Prostate gland (tissue), 2 donors: Measurements from ENCODE around the gene LDB1.

Source experiments
- POLR2A ChIP-seq: fragments of 450-650 bp; IDR thresholded peaks from one replicate; pipeline ENCODE4 v1.6.1; 2016; ENCODE audit warnings: antibody characterized with exemption, mild to moderate bottlenecking
- POLR2AphosphoS5 ChIP-seq: sonication (generic); formaldehyde crosslinking; IDR thresholded peaks from one replicate; pipeline ENCODE4 v1.6.1; 2017; ENCODE audit warnings: antibody characterized with exemption
- TF ChIP-seq, protein P1 (sequence below), 4 experiments: fragments of 200-600 bp in 2 of 4; fragments of 450-650 bp in 2 of 4; sonication (generic) in 2 of 4; IDR thresholded peaks; 1 replicate in 3 of 4; 2 replicates in 1 of 4; pipeline ENCODE4 v1.5.1; 2016 to 2019; ENCODE audit warnings: antibody characterized with exemption in 4 of 4, mild to moderate bottlenecking in 2 of 4, moderate library complexity in 2 of 4

DNA sequence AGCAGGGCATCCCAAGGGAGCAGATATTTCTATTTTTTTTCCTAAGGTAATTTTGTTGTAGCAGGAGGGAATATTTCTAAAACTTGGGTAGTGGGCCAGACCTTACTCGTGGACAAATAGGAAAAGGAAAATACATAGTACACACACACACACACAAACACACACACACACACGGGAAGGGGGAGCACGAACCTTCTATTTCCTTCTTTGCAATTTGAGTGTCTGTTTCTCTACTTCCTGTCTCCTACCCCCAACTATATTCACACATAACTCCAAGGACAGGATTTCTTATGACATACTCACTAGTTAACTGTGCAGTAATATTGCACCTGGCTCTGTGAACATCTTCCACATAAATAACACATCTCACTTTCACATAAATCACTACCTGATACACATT is 4.4 kb downstream of the LDB1 start:
- no peak for TF ChIP-seq POLR2AphosphoS5
- TF ChIP-seq, protein P1, sequence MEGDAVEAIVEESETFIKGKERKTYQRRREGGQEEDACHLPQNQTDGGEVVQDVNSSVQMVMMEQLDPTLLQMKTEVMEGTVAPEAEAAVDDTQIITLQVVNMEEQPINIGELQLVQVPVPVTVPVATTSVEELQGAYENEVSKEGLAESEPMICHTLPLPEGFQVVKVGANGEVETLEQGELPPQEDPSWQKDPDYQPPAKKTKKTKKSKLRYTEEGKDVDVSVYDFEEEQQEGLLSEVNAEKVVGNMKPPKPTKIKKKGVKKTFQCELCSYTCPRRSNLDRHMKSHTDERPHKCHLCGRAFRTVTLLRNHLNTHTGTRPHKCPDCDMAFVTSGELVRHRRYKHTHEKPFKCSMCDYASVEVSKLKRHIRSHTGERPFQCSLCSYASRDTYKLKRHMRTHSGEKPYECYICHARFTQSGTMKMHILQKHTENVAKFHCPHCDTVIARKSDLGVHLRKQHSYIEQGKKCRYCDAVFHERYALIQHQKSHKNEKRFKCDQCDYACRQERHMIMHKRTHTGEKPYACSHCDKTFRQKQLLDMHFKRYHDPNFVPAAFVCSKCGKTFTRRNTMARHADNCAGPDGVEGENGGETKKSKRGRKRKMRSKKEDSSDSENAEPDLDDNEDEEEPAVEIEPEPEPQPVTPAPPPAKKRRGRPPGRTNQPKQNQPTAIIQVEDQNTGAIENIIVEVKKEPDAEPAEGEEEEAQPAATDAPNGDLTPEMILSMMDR (IDR thresholded peaks at IDR 0.05) = no peak
- no peak for TF ChIP-seq POLR2A
